ENCODE data around the gene AGR2.

GRCh38 chr7:16780596-16780995, 24.2 kb downstream of the AGR2 start:
- no peak for TF ChIP-seq CTCF (IDR thresholded peaks at IDR 0.05; ENCODE audit: insufficient read depth, low read depth, low read length)
- TF ChIP-seq EZH2 (IDR thresholded peaks at IDR 0.05; ENCODE audit: insufficient read depth, low read length): no peak
